ENCODE measurements around the gene CDK14. TPM values are rescaled to one million over a fixed set of nuclear protein-coding genes. Genes with fewer than 3 reads are reported as not detected.
A peak's percentile ranks its signal among the peaks of the same experiment; 100 is the strongest.

CDK14 gene
- total RNA-seq, 1 donor: 39.1 TPM

DNA sequence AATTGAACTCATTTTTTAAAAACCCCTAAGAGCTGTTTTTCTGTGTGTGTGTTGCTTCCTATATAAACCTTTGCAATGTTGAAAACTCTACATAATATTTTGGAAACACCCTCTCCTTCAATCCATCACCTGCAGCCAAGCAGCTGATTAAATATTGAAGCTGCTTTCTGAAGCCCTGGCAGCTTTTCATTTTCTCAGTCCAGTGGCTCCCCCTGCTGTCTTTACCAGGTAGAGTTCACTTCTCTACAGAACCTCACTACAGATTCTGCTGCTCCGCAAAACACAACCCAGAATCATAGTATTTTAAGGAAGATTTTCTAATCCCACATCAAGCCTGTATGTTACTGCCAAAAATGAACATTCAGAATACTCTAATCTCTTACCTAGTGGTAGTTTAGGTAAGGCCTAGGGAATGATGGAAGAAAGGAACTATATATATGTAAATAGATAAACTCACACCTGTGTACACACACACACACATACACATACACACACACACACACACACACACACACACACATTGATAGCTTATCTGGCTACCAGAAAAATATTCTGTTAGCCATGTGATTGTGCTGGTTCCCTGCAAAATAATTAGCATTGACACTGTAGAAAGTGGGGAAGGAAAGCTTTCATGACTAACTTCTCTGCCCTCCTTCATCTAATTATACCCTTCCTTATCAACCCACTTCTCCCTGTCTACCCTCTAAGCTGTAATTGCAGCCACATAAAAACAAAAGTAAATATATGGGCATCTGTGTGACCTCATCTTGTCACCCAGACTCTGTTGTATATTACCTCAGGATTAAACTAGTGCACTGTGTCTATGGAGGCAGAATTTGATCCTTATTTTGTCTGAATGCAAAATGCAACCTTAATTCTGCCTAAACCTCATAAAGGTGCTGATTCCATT lies 438.6 kb downstream of the CDK14 start:
- Histone ChIP-seq H3K27me3 (ENCODE audit: insufficient read depth, low read length) (no peaks in the 10 kb centered on the region), H3K27ac (ENCODE audit: low read depth, low read length) (peak overlapping the region; percentile 60), H3K36me3 (ENCODE audit: insufficient read depth, low read length) (no peaks in the 10 kb centered on the region)

GRCh38 chr7:91039033-91039432 lies 442.9 kb downstream of the CDK14 start:
- H3K4me3 ChIP-seq (ENCODE audit: insufficient read depth, low read length): no peak overlapping the region
- H3K4me2 ChIP-seq (ENCODE audit: insufficient read depth, low read length): no peak overlapping the region
- TF ChIP-seq CTCF (IDR thresholded peaks at IDR 0.05; ENCODE audit: extremely low read depth, low read depth, low read length): no peak
- H3K36me3 ChIP-seq (ENCODE audit: insufficient read depth, low read length): no peaks in the 10 kb centered on the region
- H3K27ac ChIP-seq (ENCODE audit: low read depth, low read length): no peak overlapping the region
- no peaks in the 10 kb centered on the region for H3K9me3 ChIP-seq (ENCODE audit: low read depth, low read length)
- H2AFZ ChIP-seq (ENCODE audit: low read length): no peak overlapping the region
- no peak for DNase-seq (ENCODE audit: insufficient read length, low spot score, missing footprints)
- no peaks in the 10 kb centered on the region for H4K20me1 ChIP-seq (ENCODE audit: insufficient read depth, low read length)
- peaks cover 9% of the 10 kb centered on the region for H3K4me1 ChIP-seq (ENCODE audit: insufficient read depth, low read length)
- H3K79me2 ChIP-seq (ENCODE audit: insufficient read depth, low read length): no peaks in the 10 kb centered on the region
- H3K27me3 ChIP-seq (ENCODE audit: insufficient read depth, low read length): no peaks in the 10 kb centered on the region

More for the DNA sequence above, 438.6 kb downstream of the CDK14 start:
- Histone ChIP-seq H3K79me2 (ENCODE audit: insufficient read depth, low read length) (no peaks in the 10 kb centered on the region), H3K9me3 (ENCODE audit: low read depth, low read length) (no peaks in the 10 kb centered on the region), H4K20me1 (ENCODE audit: insufficient read depth, low read length) (no peaks in the 10 kb centered on the region), H3K4me1 (ENCODE audit: insufficient read depth, low read length) (peaks cover 9% of the 10 kb centered on the region), H3K4me2 (ENCODE audit: insufficient read depth, low read length) (no peak overlapping the region), H3K4me3 (ENCODE audit: insufficient read depth, low read length) (no peak overlapping the region), H2AFZ (ENCODE audit: low read length) (no peak overlapping the region)
- peak; percentile 75 for DNase-seq (ENCODE audit: insufficient read length, low spot score, missing footprints)
- peak; percentile 77 for TF ChIP-seq CTCF (IDR thresholded peaks at IDR 0.05; ENCODE audit: extremely low read depth, low read depth, low read length)

GRCh38 chr7:91041141-91041540 lies 445.0 kb downstream of the CDK14 start:
- H2AFZ ChIP-seq (ENCODE audit: low read length): no peak overlapping the region
- no peak for DNase-seq (ENCODE audit: insufficient read length, low spot score, missing footprints)
- H3K36me3 ChIP-seq (ENCODE audit: insufficient read depth, low read length): no peaks in the 10 kb centered on the region
- no peak for TF ChIP-seq CTCF (IDR thresholded peaks at IDR 0.05; ENCODE audit: extremely low read depth, low read depth, low read length)
- H3K27me3 ChIP-seq (ENCODE audit: insufficient read depth, low read length): no peaks in the 10 kb centered on the region
- H3K4me3 ChIP-seq (ENCODE audit: insufficient read depth, low read length): no peak overlapping the region
- H3K79me2 ChIP-seq (ENCODE audit: insufficient read depth, low read length): no peaks in the 10 kb centered on the region
- no peaks in the 10 kb centered on the region for H3K4me1 ChIP-seq (ENCODE audit: insufficient read depth, low read length)
- no peak overlapping the region for H3K27ac ChIP-seq (ENCODE audit: low read depth, low read length)
- no peaks in the 10 kb centered on the region for H3K9me3 ChIP-seq (ENCODE audit: low read depth, low read length)
- no peak overlapping the region for H3K4me2 ChIP-seq (ENCODE audit: insufficient read depth, low read length)
- no peaks in the 10 kb centered on the region for H4K20me1 ChIP-seq (ENCODE audit: insufficient read depth, low read length)

- no peak for TF ChIP-seq CTCF (IDR thresholded peaks at IDR 0.05; ENCODE audit: extremely low read depth, low read depth, low read length)
- H3K27me3 ChIP-seq (ENCODE audit: insufficient read depth, low read length): no peaks in the 10 kb centered on the region
- DNase-seq (ENCODE audit: insufficient read length, low spot score, missing footprints): no peak
Observed at GRCh38 chr7:91041901-91042484, 445.9 kb downstream of the CDK14 start.

More at GRCh38 chr7:91041901-91042484, 445.9 kb downstream of the CDK14 start:
- no peak overlapping the region for H3K27ac ChIP-seq (ENCODE audit: low read depth, low read length)
- H3K9me3 ChIP-seq (ENCODE audit: low read depth, low read length): no peaks in the 10 kb centered on the region
- H2AFZ ChIP-seq (ENCODE audit: low read length): no peak overlapping the region
- no peaks in the 10 kb centered on the region for H3K36me3 ChIP-seq (ENCODE audit: insufficient read depth, low read length)
- H4K20me1 ChIP-seq (ENCODE audit: insufficient read depth, low read length): no peaks in the 10 kb centered on the region
- H3K4me1 ChIP-seq (ENCODE audit: insufficient read depth, low read length): no peaks in the 10 kb centered on the region
- no peak overlapping the region for H3K4me2 ChIP-seq (ENCODE audit: insufficient read depth, low read length)
- no peaks in the 10 kb centered on the region for H3K79me2 ChIP-seq (ENCODE audit: insufficient read depth, low read length)
- H3K4me3 ChIP-seq (ENCODE audit: insufficient read depth, low read length): no peak overlapping the region
